Measurements from ENCODE around the gene CAMSAP1. TPM values are rescaled to one million over a fixed set of nuclear protein-coding genes. Genes with fewer than 3 reads are reported as not detected.

Gene CAMSAP1
- total RNA-seq, 2 donors from 2014 or later: 19.4 to 21.4 TPM

- no peak for TF ChIP-seq CTCF (IDR thresholded peaks at IDR 0.05)
- Histone ChIP-seq H3K4me3 (no peak overlapping the region), H3K4me1 (no peaks in the 10 kb centered on the region), H3K36me3 (peaks cover 79% of the 10 kb centered on the region), H3K9me3 (no peaks in the 10 kb centered on the region), H3K27ac (no peak overlapping the region), H3K27me3 (no peaks in the 10 kb centered on the region)
- no peak for DNase-seq (ENCODE audit: low spot score)
These were observed 91.3 kb downstream of the CAMSAP1 start for GRCh38 chr9:135815830-135816650.

- Histone ChIP-seq H3K27ac (no peak overlapping the region), H3K9me3 (no peaks in the 10 kb centered on the region), H3K27me3 (no peaks in the 10 kb centered on the region), H3K4me3 (no peak overlapping the region), H3K36me3 (peaks cover 76% of the 10 kb centered on the region), H3K4me1 (no peaks in the 10 kb centered on the region)
- no peak for TF ChIP-seq CTCF (IDR thresholded peaks at IDR 0.05)
- no peak for DNase-seq (ENCODE audit: low spot score)
These were observed 91.9 kb downstream of the CAMSAP1 start for GRCh38 chr9:135815413-135815812.

- Histone ChIP-seq H3K4me3 (no peak overlapping the region), H3K36me3 (peaks cover 74% of the 10 kb centered on the region), H3K9me3 (no peaks in the 10 kb centered on the region), H3K4me1 (no peaks in the 10 kb centered on the region), H3K27ac (no peak overlapping the region), H3K27me3 (no peaks in the 10 kb centered on the region)
- no peak for TF ChIP-seq CTCF (IDR thresholded peaks at IDR 0.05)
- DNase-seq (ENCODE audit: low spot score): no peak
These were observed 92.8 kb downstream of the CAMSAP1 start for GRCh38 chr9:135814421-135815095.

GRCh38 chr9:135813671-135814290, 93.6 kb downstream of the CAMSAP1 start:
- Histone ChIP-seq H3K27me3 (no peaks in the 10 kb centered on the region), H3K4me1 (no peaks in the 10 kb centered on the region), H3K36me3 (peaks cover 67% of the 10 kb centered on the region), H3K4me3 (no peak overlapping the region), H3K27ac (no peak overlapping the region), H3K9me3 (no peaks in the 10 kb centered on the region)
- no peak for DNase-seq (ENCODE audit: low spot score)
- TF ChIP-seq CTCF (IDR thresholded peaks at IDR 0.05): no peak

- Histone ChIP-seq H3K4me1 (no peaks in the 10 kb centered on the region), H3K9me3 (no peaks in the 10 kb centered on the region), H3K27me3 (no peaks in the 10 kb centered on the region), H3K27ac (no peak overlapping the region), H3K36me3 (peaks cover 58% of the 10 kb centered on the region), H3K4me3 (no peak overlapping the region)
- no peak for TF ChIP-seq CTCF (IDR thresholded peaks at IDR 0.05)
- no peak for DNase-seq (ENCODE audit: low spot score)
These were observed 94.4 kb downstream of the CAMSAP1 start for GRCh38 chr9:135812961-135813360.

All from right atrium auricular region (tissue), 2 donors.